Activated CD8-positive, alpha-beta memory T cell treated with anti-CD3 and anti-CD28 coated beads for 36 hours (primary cell): Measurements from ENCODE around the gene ADAMTSL1. TPM values are rescaled to one million over a fixed set of nuclear protein-coding genes. Genes with fewer than 3 reads are reported as not detected.
"Not testable (repeated sequence)": the region's sequence is repeated elsewhere in the genome, so short reads cannot be mapped to it uniquely, and the experiment has no call there.

Source experiments
- CTCF ChIA-PET: fragments of 350-600 bp; sonication (Branson Sonifier 250); formaldehyde crosslinking; loops from one replicate; lab custom pipeline; 2021; ENCODE audit warnings: antibody characterized with exemption; lab: Charles Lee
- POLR2A ChIA-PET: fragments of 350-600 bp; sonication (Branson Sonifier 250); formaldehyde crosslinking; loops from one replicate; lab custom pipeline; 2021; ENCODE audit warnings: antibody characterized with exemption; lab: Charles Lee
- total RNA-seq, 2 experiments: library from RNA; stranded (reverse); gene quantifications; one replicate each; pipeline ENCODE4 v1.2.3, GENCODE V29; 2021

The ADAMTSL1 gene
- total RNA-seq, 2 experiments from 2014 or later, result not detected

DNA sequence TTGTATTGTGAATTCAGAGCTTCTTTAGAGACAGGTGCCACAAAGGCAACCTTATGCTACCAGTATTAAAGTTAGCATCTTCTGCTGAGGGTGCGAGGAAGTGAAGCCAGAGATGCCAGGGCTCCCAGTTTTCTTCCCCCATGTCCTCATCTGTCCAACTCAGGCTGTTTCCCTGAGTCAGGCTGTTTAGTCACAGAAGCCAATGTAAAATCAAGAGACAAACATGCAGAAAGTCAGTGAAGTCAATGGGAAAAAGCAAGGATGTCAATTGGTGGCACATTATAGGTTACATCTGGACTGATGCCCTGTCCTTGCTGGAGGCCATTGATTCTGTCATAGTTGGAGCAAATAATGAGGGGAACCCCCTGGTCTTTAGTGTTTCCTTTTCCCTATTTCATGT is 390.6 kb downstream of the ADAMTSL1 start:
- ChIA-PET POLR2A (no interaction called here), CTCF (no interaction called here)

- CTCF ChIA-PET, result no interaction called here
- POLR2A ChIA-PET, result no interaction called here
Measured at GRCh38 chr9:18865542-18865941, 391.6 kb downstream of the ADAMTSL1 start.

GRCh38 chr9:18866121-18866831 is 392.3 kb downstream of the ADAMTSL1 start:
- POLR2A ChIA-PET, result no interaction called here
- CTCF ChIA-PET, result no interaction called here

DNA sequence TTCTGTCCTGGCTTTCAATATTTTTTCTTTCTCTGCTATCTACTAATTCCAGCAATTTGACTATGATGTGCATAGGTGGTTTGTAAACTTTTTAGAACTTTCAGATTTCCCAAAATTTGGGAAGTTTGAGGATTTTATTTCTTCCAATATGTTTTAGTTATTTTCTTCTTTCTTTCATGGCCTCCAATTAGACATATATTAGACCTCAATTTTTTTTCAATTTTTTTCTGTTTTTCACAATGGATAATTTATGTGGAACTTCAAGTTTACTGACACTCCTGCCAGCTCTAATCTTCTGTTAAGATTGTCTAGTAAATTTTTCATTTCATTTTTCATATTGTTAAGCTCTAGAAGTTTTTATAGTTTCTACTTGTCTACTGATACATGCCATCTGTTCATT is 395.8 kb downstream of the ADAMTSL1 start:
- ChIA-PET CTCF (no interaction called here), POLR2A (no interaction called here)

- ChIA-PET POLR2A (no interaction called here), CTCF (no interaction called here)
Measured at GRCh38 chr9:18874069-18874468, 400.1 kb downstream of the ADAMTSL1 start.

DNA sequence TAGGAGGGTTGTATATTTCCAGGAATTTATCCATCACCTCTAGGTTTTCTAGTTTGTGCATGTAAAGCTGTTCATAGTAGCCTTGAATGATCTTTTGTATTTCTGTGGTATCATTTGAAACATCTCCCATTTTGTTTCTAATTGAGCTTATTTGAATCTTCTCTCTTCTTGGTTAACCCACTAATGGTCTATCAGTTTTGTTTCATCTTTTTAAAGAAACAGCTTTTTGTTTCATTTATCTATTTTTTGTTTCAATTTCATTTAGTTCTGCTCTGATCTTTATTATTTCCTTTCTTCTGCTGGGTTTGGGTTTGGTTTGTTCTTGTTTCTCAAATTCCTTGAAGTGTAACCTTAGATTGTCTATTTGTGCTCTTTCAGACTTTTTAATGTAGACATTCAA is 401.0 kb downstream of the ADAMTSL1 start:
- POLR2A ChIA-PET, CTCF ChIA-PET: not testable (repeated sequence)

- CTCF ChIA-PET, result no interaction called here
- POLR2A ChIA-PET, result no interaction called here
Measured at GRCh38 chr9:18877984-18878383, 404.0 kb downstream of the ADAMTSL1 start.

DNA sequence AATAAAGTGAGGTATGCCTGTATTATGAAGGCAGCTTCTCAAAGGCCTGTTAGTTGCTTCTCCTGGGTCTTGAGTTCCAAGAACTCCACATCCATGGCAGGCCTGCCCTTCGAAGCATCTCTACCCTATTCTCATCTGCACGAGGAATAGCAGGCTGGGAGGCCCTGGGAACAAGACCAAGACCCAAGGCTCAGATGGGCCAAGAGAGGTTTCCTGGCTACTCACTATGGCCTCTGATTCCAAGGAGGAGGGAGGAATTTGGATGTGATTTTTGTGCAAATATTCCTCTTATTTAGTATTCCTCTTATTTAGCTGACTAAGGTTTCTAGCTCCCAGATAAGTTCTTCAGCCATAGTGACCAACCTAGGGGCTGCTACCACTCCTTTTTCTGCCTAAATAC is 407.8 kb downstream of the ADAMTSL1 start:
- ChIA-PET CTCF (no interaction called here), POLR2A (no interaction called here)

- ChIA-PET CTCF (no interaction called here), POLR2A (no interaction called here)
Measured at GRCh38 chr9:18887546-18887945, 413.6 kb downstream of the ADAMTSL1 start.

DNA sequence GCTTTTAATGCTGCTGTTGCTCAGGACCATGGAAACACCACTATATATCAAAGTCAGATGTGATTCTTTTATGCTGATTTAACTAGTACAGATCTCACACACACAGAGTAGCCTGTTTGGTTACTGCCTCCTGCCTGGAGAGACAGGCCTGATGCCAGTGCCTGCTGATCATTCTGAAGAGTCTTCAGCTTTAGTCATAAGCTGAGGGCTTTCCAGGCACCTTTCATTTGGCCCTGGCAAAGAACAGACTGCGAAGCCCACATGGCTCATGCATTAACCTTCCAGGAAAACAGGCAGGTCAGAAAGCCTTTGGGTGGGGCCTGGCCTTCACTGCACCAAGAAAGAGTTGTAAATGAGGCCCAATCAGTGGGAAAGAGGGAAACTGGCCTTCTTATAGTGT is 414.3 kb downstream of the ADAMTSL1 start:
- ChIA-PET CTCF (no interaction called here), POLR2A (no interaction called here)

DNA sequence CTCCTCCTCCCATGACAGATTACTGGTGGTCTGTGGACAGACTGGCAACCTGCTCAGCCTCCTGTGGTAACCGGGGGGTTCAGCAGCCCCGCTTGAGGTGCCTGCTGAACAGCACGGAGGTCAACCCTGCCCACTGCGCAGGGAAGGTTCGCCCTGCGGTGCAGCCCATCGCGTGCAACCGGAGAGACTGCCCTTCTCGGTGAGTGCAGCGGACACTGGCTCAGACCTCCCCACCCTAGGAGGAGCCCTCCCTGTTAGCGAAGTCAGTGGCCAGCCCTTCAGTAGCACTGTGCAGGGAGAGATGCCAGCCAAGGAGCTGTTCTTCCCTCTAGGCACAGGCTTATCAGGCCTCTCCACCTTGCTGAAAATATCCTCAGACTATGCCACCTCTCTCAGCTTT is 415.6 kb downstream of the ADAMTSL1 start:
- POLR2A ChIA-PET, result no interaction called here

DNA sequence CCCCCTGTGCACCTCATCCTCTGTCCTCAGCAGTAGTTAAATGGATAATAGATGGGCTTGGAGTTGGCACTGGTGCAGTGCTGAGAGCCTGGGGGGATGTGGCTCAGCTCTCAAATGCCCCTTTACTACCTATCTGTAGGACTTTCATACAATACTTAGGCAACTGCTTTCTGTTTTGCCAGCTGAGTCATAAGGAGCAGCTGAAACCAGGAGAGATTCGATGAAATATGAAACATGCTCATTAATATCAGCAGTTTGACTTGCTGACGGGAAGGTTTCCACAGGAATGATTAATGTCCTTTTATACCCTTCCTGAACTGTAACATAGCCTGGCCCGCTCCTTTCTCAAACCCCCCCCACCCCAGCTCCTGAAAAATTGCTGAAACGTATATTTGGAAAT is 416.4 kb downstream of the ADAMTSL1 start:
- POLR2A ChIA-PET, result no interaction called here
- CTCF ChIA-PET, result no interaction called here

More for the DNA sequence above, 415.6 kb downstream of the ADAMTSL1 start:
- CTCF ChIA-PET, result no interaction called here

DNA sequence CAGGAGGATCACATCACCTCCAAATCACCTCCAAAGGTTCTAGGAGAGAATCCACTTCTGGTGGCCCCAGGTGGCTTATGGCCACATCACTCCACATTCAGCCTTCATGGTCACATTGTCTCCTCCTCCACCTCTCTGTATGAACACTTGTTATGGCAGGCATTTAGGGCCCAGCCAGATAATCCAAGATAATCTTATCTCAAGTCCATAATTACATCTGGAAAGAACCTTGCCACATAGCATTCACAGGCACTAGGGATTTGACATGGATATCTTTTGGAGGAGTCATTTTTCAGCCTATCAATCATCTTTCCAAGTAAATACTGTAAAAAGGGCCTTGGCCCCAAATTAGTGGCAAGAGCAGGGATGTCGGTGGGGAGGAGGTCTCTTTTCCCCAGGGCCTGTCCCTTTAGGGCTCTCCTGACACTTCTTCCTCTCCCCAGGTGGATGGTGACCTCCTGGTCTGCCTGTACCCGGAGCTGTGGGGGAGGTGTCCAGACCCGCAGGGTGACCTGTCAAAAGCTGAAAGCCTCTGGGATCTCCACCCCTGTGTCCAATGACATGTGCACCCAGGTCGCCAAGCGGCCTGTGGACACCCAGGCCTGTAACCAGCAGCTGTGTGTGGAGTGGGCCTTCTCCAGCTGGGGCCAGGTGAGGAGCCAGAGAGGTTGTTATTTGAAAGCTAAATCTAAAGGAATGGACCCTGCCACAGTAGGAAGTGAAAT is 418.2 kb downstream of the ADAMTSL1 start:
- POLR2A ChIA-PET, result no interaction called here
- CTCF ChIA-PET, result no interaction called here

GRCh38 chr9:18893046-18893445 is 419.1 kb downstream of the ADAMTSL1 start:
- POLR2A ChIA-PET, result no interaction called here
- CTCF ChIA-PET, result no interaction called here

DNA sequence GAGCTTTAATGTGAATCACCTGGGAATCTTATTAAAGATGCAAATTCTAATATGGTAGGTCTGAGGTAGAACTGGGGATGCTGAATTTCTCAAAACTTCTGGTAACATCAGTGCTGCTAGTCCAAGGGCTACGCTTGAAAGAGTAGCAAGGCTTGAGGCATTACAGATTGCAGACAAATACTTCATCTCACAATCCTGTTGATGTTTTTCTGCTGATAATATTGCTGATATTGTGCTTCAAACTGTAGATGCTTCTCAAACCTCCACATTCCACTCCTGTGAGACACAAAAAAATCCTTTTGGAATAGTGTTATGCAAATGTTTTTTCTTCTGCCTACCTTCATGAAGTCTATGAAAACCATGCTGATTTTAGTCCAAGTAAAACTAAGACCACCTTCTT is 419.5 kb downstream of the ADAMTSL1 start:
- CTCF ChIA-PET, result no interaction called here
- POLR2A ChIA-PET, result no interaction called here

DNA sequence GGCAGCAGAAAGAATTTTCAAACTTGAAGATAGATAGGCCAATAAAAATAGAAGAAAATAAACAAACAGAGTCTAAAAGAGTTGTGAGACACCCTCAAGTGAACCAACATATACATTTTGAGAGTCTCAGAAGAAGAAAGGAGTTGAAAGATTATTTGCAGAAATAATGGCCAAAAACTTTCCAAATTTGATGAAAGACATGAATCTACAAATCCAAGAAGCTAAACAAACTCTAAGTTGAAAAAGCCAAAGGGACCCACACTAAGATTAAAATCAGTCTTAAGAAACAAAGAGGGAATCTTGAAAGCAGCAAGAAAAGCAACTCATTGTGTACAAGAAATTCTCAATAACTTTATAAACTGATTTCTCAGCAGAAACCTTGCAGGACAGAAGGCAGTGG is 422.1 kb downstream of the ADAMTSL1 start:
- CTCF ChIA-PET, result no interaction called here
- POLR2A ChIA-PET, result no interaction called here

DNA sequence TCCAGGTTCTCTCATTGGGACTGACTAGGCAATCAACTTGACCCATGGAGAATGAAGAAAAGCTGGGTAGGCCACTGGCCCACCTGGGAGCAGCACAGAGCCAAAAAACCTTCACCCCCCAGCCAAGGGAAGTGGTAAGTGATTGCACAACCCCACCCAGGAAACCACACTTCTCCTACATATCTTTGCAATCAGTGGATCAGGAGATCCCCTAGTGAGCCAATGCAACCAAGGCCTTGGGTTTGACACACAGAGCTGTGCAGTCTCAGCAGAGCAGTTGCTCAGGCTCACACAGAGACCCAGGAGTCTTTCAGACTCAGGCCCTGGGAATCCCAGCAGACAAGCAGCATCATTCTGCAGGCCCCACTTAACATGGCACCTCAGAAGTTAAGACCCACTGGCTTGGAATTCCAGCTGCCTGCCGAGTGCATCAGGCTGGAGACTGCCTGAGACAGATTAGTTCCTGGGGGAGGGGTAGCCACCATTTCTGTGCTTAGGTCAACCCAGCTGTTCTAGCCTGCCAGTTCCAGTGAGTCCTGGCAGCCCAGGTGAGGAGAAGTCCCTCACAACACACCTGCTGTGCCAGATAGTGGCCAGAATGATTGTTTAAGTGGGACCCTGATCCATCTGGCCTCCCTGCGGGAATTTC is 422.7 kb downstream of the ADAMTSL1 start:
- CTCF ChIA-PET, result no interaction called here
- POLR2A ChIA-PET, result no interaction called here

GRCh38 chr9:18903450-18903849 is 429.5 kb downstream of the ADAMTSL1 start:
- ChIA-PET POLR2A (no interaction called here), CTCF (no interaction called here)

- CTCF ChIA-PET, result no interaction called here
- POLR2A ChIA-PET, result no interaction called here
Measured at GRCh38 chr9:18905028-18905882, 431.3 kb downstream of the ADAMTSL1 start.
